Cortex of kidney (tissue), 1 donor: Measurements from ENCODE around the gene CDC16.
"Not testable (repeated sequence)": the region's sequence is repeated elsewhere in the genome, so short reads cannot be mapped to it uniquely, and the experiment has no call there.

Experiments used
- DNase-seq: peaks from one replicate; lab custom pipeline; 2025; lab: John Stamatoyannopoulos, UW

Gene CDC16

GRCh38 chr13:114227528-114227927 lies 7.2 kb upstream of the CDC16 start:
- no peak for DNase-seq

DNA sequence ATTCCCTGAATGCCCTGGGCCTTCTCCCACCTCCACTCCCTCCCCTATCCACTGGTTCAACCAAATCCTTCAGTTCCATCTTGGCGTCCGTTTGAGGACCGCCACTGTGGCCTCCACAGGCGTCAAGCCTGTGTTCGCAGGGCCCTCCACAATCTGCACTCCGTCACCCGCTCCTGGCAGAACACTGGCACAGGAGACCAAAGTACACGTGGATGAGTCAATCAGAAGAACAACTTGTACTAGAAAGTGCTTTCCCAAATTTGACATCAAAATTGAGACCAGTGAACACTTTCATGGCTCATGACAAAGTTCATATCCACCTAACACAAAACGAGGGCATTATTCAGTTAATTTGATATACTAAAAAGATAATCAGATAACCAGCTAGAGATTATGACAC lies 6.5 kb upstream of the CDC16 start:
- no peak for DNase-seq

GRCh38 chr13:114229506-114229905 lies 5.2 kb upstream of the CDC16 start:
- no peak for DNase-seq

DNA sequence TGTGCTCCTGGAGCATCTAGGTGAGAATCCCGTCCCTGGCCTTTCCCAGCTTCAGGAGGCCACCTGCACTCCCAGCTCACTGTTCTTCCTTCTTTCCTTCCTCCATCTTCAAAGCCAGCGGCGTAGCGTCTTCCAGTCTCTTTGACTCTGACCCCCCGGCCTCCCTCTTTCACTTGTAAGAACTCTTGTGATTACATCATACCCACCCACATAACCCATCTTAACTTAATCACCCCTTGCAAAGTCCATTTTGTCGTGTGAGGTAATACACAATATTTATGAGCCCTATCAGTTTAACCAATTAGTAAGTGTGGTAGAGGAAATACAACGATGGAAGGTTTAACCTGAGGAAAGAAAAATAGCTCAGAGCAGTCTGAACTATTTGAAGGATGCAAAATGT lies 4.6 kb upstream of the CDC16 start:
- DNase-seq = no peak

DNA sequence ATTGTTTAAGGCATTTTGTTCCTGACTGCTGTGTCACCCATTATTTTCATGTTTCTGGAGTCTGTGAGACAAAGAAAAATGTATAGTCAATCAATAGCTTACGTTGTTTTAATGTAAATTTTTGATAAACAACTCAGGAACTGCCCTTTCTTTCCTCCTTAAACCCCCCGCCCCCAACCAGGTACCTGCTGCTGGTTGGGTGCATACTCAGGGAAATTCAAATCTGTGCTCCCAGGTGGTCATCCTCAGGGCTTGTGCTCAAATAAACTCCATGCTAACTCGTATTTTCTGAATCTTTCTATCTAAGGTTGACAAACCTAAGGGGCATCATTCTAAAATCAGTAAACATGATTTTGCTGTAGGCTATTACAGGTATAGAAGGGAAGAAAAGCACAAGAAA lies 4.1 kb upstream of the CDC16 start:
- DNase-seq = no peak

DNA sequence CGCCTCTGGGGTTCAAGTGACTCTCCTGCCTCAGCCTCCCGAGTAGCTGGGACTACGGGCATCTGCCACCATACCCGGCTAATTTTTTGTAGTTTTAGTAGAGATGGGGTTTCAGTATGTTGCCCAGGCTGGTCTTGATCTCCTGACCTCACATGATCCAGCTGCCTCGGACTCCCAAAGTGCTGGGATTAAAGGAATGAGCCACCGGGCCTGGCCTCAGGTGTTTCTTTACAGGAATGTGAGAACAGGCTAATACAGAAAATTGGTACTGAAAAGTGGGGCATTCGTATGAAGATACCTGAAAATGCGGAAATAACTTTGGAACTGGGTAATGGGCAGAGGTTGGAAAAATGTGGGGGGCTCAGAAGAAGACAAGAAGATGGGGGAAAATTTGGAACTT lies 2.8 kb upstream of the CDC16 start:
- no peak for DNase-seq

- DNase-seq = no peak
Measured at GRCh38 chr13:114234266-114234644, 442 bp upstream of the CDC16 start.

GRCh38 chr13:114235697-114236096 lies 1.0 kb downstream of the CDC16 start:
- no peak for DNase-seq

DNA sequence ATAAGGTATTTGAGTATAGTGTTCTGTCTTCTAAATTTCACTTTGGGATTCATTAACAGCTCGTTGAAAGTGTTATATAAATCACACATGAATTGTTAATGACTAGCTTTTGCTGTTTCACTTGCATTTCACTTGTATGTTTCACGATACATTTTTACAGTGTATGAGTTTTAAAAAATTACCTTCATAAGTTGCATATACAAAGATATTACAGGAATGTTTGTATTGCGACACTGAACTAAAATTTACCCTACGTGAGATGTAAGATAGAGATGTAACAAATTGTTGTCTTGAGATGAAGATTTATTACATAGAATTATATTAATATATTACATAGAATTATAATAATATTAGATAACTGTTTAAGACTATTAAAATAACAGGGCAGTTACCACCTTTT lies 1.5 kb downstream of the CDC16 start:
- no peak for DNase-seq

DNA sequence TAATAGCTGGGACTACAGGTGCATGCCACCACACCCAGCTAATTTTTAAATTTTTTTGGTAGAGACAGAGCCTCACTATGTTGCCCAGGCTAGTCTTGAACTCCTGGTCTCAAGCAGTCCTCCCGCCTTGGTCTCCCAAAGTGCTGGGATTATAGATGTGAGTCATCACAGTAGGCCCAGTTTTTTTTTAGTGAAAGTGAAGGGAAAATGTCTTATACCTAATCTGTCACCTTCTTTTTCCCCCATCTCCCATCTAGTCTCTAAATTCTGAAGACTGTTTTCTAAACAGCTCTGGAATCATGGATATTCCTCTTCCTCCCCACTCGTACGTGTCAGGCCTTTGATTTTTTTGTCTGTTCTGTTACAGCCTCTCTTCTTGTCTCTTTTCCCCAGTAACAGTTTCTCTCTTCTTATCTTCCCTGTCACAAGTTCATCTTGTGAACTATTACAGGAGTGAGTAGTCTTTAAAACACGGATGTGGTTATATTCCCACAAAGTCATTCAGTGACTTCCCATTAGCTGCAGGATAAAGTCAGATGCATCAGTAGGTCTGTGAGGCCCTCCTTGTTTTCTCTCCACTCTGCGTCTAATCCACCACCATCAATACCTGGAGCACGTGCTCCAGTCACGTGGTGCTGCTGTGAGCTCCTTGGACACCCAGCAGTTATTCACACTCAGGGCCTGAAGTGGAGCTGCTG lies 2.9 kb downstream of the CDC16 start:
- DNase-seq = no peak

GRCh38 chr13:114241918-114242317 lies 7.2 kb downstream of the CDC16 start:
- no peak for DNase-seq

DNA sequence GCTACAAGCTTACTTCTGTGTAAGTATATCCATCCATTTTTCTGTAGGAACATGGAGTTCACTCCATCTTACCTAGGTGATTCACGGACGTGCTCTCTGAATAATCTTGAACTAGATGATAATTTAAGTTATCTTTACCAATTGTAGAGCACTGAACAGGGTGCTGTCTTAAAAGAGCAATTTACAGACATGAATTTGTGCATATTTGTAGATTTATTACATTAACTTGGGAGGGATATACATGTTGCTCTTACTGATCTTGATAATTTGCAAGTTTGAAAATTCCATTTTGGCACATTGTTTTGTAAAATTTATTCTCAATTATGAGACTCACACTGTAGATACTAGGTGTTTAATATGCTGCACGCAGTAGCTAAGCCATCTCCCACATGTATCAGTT lies 9.3 kb downstream of the CDC16 start:
- no peak for DNase-seq

DNA sequence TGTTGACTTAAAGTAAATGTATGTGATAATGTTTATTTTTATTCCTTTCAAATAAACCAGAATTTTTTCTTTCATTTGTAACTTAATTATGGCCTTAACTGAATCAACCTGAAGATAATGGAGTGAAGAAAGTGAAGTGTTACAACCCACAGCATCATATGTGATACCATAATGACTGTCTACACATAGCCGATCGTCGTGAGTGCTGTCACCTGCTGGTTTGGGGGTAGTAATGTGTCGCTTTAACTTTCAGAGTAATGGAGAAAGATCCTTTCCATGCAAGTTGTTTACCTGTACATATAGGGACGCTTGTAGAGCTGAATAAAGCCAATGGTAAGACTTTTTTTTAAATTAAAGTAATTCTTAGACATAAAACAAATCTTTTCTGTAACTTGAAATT lies 9.9 kb downstream of the CDC16 start:
- no peak for DNase-seq

DNA sequence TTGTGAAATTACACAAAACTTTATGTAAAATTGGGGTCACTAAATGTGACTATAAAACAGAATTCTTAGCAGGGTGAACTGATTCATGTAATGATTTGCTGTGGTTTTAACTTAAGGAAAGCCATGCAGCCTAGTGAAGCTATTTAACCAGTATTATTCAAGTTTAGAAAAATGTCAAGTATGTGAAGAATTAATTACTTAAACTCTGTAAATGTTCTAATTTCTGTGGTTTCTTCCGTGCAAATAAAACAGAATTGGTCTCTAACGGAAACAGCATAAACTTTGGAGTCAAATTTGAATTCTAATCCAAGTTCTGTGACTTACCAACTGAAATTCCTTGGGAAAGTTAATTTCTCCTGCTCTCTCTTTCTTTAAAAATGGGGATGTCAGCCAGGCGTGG lies 13.3 kb downstream of the CDC16 start:
- DNase-seq = no peak

DNA sequence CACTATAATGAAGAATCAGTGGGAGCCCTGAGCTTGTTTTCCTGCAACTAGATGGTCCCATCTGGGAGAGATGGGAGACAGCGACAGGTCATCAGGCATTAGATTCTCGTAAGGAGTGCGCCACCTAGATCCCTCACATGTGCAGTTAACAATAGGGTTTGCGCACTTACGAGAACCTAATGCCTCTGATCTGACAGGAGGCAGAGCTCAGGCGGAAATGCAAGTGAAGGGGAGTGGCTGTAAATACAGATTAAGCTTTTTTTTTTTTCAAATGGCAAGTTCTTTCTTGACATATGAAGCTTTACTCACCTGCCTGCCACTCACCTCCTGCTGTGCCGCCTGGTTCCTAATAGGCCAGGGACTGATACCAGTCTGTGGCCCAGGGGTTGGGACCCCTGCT lies 14.4 kb downstream of the CDC16 start:
- no peak for DNase-seq

DNA sequence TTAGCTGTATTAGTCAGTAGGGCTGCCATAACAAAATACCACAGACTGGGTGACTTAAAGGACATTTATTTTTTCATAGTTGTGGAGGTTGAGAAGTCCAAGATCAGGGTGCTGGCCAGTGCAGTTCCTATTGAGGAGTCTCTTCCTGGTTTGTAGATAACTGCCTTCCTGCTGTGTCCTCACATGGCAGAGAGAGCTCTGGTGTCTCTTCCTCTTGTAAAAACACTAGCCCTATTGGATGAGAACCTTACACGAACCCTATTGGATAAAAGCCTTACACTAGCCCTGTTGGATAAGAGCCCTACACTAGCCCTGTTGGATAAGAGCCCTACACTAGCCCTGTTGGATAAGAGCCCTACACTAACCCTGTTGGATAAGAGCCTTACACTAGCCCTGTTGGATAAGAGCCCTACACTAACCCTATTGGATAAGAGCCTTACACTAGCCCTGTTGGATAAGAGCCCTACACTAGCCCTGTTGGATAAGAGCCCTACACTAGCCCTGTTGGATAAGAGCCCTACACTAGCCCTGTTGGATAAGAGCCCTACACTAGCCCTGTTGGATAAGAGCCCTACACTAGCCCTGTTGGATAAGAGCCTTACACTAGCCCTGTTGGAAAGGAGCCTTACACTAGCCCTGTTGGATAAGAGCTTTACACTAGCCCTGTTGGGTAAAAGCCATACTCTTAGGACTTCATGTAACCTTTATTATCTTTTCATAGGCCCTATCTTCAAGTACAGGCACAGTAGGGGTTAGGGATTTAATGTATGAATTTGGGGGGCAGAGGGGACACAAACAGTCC lies 17.1 kb downstream of the CDC16 start:
- not testable (repeated sequence) for DNase-seq

DNA sequence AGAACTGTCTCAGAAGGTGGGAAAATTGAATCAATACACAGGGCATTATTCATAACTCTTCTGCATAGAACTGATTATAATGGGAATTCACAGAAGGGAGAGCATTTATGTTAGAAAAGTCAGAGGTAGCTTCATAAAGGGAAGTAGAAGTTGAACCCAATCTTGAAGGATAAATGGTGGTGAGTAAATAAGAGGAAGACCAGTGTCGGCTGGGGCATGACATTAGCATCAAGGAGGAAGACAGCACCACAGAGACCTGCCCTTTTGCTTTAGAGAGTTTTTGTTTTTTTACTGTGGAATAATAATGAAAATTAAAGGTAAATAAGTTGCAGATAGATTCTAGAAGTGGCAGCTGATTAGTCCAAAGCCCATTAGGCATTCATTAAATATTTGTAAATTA lies 21.9 kb downstream of the CDC16 start:
- no peak for DNase-seq

- no peak for DNase-seq
Measured at GRCh38 chr13:114257014-114257413, 22.3 kb downstream of the CDC16 start.

DNA sequence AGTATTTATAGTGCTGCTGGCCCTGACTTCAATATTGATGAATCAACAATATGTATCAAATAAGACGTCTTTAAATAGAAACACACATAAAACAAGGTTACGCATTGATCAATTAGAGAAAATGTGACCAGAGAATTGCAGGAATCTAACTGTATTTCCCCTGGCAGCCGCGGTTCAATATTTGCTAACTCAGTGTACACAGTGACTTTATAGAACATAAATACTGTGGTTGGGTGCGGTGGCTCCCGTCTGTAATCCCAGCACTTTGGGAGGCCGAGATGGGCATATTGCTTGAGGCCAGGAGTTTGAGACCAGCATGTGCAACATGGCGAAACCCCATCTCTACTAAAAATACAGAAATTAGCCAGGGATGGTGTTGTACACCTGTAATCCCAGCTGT lies 23.9 kb downstream of the CDC16 start:
- no peak for DNase-seq

GRCh38 chr13:114259374-114259773 lies 24.7 kb downstream of the CDC16 start:
- no peak for DNase-seq

- no peak for DNase-seq
Measured at GRCh38 chr13:114259974-114260373, 25.3 kb downstream of the CDC16 start.

DNA sequence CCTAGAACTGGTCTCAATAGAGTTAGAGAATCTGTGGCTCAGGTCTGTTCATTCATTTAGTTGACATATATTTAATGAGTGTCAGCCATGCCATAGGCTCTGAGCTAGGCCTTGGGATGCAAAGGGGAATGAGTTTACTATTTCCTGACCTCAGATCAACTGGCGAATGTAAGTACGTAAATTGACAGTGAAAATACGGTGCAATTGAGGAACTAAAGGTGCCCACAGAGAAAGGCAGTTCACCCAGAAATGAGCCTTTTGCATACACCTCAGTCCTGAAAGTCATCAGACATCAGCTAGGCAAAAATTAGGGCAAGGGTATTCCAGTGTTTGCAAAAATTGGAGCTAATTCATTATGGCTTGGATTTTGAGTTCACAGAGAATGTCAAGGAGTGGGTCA lies 26.1 kb downstream of the CDC16 start:
- no peak for DNase-seq

GRCh38 chr13:114261328-114261965 lies 26.8 kb downstream of the CDC16 start:
- no peak for DNase-seq
